CD4-positive, alpha-beta T cell treated with Interleukin-12 subunit alpha and Interleukin-12 subunit beta, for 1 hour (primary cell): Measurements from ENCODE around the gene FRMPD2.

Source experiments
- DNase-seq: peaks from one replicate; pipeline ENCODE4 v3.0.0-alpha.2; 2020

Gene FRMPD2, protein sequence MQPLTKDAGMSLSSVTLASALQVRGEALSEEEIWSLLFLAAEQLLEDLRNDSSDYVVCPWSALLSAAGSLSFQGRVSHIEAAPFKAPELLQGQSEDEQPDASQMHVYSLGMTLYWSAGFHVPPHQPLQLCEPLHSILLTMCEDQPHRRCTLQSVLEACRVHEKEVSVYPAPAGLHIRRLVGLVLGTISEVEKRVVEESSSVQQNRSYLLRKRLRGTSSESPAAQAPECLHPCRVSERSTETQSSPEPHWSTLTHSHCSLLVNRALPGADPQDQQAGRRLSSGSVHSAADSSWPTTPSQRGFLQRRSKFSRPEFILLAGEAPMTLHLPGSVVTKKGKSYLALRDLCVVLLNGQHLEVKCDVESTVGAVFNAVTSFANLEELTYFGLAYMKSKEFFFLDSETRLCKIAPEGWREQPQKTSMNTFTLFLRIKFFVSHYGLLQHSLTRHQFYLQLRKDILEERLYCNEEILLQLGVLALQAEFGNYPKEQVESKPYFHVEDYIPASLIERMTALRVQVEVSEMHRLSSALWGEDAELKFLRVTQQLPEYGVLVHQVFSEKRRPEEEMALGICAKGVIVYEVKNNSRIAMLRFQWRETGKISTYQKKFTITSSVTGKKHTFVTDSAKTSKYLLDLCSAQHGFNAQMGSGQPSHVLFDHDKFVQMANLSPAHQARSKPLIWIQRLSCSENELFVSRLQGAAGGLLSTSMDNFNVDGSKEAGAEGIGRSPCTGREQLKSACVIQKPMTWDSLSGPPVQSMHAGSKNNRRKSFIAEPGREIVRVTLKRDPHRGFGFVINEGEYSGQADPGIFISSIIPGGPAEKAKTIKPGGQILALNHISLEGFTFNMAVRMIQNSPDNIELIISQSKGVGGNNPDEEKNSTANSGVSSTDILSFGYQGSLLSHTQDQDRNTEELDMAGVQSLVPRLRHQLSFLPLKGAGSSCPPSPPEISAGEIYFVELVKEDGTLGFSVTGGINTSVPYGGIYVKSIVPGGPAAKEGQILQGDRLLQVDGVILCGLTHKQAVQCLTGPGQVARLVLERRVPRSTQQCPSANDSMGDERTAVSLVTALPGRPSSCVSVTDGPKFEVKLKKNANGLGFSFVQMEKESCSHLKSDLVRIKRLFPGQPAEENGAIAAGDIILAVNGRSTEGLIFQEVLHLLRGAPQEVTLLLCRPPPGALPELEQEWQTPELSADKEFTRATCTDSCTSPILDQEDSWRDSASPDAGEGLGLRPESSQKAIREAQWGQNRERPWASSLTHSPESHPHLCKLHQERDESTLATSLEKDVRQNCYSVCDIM (N-terminal part only)

DNA sequence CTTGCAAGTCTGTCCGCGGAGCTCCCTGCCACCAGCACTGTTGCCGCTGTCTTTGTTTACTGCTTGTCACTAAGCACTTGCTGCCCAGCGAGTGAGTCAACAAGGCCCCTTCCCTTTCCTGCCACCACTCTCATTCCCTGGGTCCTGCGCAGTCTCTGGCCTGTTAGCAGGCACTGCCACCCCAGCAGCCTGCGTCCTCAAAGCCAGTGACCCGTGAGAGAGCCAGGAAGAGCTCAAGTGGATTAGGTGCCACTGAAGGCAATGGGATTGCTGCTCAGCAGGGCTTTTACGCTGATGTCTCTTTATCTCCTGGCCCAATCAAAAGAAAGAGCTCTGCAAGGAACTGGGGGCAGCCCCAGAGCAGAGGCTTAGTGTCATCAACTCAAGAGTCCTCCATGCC, at the start of gene FRMPD2:
TSS of gene FRMPD2 (minus strand) at position 61 of the 400 bp plus-strand sequence. CDS start 129 bp downstream, outside the sequence.
- no peak for DNase-seq

GRCh38 chr10:48322017-48322416, 47.5 kb upstream of the FRMPD2 start:
- DNase-seq = no peak

- DNase-seq = no peak
Observed at GRCh38 chr10:48317321-48317990, 43.0 kb upstream of the FRMPD2 start.

DNA sequence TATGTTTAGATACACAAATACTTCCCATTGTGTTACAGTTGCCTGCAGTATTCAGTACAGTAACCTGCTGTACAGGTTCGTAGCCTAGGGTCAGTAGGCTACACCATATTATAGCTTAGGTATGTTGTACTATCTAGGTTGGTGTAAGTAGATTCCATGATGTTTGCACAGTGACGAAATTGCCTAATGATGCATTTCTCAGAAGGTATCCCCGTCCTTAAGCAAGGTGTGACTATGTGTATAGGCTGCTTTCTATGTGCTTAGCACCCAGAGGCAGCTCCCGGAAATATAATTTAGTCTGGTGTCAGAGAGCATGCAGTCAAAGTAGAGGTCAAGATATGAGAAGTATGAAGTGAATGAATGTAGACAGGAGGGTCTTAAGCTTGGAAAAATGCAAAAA, 41.7 kb upstream of the FRMPD2 start:
- DNase-seq = no peak

DNA sequence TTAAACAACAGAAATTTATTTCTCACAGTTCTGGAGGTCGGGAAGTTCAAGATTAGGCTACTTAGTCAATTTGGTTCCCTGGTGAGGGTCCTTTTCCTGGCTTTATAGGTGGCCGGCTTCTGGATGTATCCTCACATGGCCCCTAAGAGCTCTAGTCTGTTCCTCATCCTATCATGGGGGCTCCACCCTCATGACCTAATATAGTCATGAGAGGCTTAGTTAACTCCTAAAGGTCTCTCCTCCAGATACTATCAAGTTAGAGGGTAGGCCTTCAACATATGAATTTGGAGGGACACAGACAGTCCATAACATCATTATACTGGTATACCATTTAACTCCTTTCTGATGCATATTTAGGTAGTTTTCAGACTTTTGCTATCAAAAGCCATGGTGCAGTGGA, 39.6 kb upstream of the FRMPD2 start:
- DNase-seq = no peak

DNA sequence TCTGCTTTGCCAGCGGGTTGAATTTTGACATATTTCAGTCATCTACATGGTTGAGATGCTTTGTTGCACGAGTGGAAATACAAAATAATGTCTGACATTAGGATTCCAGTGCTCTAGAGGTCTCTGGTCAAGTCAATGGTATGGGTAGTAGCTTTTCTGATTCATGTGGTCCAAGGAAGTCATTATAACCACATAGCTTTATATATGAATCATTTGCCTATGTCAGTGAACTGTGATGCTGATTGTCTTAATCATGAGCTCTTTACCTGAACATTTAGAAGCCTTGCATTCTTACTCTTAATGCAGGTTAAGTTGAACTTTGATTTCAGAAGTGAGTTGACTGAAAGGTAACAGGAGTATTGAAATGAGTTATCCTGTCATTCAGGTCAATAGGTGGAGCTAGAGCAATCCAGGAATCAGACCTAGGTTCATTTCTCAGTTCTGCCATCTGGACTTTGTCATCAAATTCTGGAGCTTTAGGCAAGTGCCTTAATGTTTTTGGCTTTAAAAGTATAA, 35.3 kb upstream of the FRMPD2 start:
- peak; percentile 30 for DNase-seq

- DNase-seq = no peak
Observed at GRCh38 chr10:48307711-48308018, 33.2 kb upstream of the FRMPD2 start.

- peak; percentile 81 for DNase-seq
Observed at GRCh38 chr10:48306870-48307710, 32.6 kb upstream of the FRMPD2 start.

DNA sequence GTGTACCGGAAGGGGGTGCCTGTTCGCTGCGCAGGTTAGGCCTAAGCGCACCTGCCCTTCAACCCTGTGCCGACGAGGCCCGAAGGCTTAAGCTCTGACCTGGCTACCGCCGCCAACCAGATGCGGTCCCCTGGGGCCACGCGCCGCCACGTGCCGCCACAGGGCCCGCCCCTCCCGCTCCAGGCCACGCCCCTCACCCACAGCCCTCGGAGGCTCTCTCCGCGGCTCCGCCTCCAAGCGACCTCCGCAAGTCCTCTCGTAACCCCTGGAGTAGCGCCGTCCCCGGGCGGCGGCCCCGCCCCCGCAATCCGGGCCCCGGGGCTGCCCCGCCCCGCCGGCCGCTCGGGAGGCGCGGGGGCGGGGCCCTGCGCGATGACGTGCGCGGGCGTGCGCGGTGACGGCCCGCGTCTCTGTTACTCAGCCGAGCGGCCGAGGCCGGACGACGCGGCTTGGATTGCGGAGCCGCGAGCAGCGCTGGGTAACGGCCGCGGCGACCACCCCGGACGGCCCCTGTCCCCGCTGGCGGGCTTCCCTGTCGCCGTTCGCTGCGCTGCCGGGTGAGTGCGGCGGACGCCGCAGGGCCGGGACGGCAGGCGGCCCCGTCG, 31.9 kb upstream of the FRMPD2 start, which contains the start of gene MAPK8:
TSS of gene MAPK8 (plus strand) at position 413 of the 605 bp plus-strand sequence. CDS start 94,984 bp downstream, outside the sequence.
- DNase-seq = peak; percentile 96

- DNase-seq = no peak
Observed at GRCh38 chr10:48305905-48306264, 31.4 kb upstream of the FRMPD2 start.

- DNase-seq = no peak
Observed at GRCh38 chr10:48302515-48303476, 28.3 kb upstream of the FRMPD2 start.

DNA sequence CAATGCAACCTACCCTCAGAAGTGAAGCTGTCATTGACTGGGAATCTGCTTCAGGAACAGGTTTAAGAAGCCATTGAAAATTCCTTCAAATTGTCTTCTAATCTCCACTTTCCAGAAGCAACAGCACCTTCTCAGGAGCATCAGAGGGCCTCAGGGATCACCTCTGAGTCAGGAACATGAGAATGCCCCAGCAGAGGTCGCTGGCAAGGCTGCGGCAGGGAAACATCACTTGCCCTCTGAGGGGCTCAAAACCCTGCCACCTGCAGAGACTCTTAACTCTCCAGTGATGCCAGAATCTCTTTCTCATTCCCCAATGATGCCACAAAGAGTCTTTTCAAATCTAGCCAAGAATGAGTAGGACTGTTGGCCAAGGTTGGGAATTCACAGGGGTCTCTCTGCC, 26.1 kb upstream of the FRMPD2 start:
- no peak for DNase-seq

- no peak for DNase-seq
Observed at GRCh38 chr10:48299692-48300091, 25.2 kb upstream of the FRMPD2 start.

GRCh38 chr10:48299066-48299465, 24.6 kb upstream of the FRMPD2 start:
- DNase-seq = no peak

GRCh38 chr10:48296576-48297098, 22.1 kb upstream of the FRMPD2 start:
- DNase-seq = no peak

DNA sequence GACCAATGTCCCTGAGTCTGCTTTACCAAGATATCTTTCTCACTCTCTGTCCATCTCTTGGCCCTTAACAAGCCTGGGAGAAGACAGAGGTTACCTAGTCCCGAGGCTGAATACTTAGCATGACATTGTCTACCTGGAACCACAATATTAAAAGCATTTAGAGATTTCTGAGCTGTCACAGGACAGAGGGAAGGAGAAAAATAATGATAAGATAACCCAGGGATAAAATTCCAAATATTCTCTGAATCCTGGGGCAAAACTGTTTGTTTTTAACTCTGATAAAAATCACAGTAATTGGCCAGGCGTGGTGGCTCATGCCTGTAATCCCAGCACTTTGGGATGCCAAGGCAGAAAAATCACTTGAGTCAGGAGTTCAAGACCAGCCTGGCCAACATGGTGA, 19.9 kb upstream of the FRMPD2 start:
- no peak for DNase-seq

GRCh38 chr10:48292616-48293015, 18.1 kb upstream of the FRMPD2 start:
- no peak for DNase-seq

DNA sequence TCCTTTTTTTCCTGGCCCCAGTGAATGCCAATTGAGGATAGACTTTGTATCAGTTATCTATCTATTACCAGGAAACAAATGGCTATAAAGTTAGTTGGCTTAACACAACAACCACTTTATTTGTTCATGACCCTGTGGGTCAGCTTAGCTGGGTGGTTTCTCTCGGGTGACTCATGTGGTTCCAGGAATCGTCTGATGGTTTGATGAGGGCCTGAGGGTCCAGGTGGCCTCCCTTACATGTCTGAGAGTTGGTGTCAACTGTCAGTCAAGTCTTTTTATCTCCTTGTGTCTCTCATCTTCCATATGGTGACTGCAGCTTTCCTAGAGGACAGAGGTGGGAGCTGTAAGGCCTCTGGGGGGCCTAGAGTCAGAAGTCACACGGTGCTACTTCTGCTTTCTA, 16.7 kb upstream of the FRMPD2 start:
- DNase-seq = no peak

DNA sequence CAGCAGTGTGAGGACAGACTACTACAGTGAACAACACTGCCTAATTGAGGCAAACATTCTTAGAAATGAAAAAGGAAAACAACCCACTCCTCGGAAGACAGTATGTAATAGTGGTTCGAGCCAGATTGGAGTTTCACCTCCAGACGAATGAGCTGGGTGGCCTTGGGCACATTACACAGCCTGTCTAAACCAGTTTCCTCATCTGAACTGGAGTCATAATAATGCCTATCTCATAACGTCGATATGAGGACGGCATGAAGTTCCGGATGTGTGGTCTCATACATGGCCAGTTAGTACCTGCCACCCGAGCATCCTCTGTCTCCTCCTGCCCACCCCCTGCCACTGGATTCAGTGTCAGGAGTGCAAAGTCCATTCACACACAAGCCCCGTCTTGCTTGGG, 15.8 kb upstream of the FRMPD2 start:
- DNase-seq = no peak
